Measurements from ENCODE around the gene MGAT4A. TPM values are rescaled to one million over a fixed set of nuclear protein-coding genes. Genes with fewer than 3 reads are reported as not detected.

MGAT4A gene
- total RNA-seq, 4 donors from 2014 or later: 6.4 to 13.8 (median 11.7) TPM

DNA sequence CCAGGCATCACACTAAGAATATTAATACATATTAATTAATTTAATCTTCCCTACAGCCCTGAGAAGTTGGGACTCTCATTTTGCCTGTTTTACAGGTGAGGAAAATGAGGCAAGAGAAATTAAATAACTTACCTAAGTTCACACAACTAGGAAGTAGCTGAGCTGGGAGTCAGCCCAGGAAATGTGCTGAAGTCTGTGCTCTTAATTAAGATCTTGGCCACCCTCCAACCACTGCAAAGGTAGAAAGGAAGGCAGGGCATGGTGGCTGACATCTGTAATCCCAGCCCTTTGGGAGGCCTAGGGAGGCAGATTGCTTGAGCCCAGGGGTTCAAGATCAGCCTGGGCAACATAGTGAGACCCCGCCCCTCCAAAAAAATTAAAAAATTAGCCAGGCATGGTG, 12.9 kb upstream of the MGAT4A start:
- TF ChIP-seq, protein P1, sequence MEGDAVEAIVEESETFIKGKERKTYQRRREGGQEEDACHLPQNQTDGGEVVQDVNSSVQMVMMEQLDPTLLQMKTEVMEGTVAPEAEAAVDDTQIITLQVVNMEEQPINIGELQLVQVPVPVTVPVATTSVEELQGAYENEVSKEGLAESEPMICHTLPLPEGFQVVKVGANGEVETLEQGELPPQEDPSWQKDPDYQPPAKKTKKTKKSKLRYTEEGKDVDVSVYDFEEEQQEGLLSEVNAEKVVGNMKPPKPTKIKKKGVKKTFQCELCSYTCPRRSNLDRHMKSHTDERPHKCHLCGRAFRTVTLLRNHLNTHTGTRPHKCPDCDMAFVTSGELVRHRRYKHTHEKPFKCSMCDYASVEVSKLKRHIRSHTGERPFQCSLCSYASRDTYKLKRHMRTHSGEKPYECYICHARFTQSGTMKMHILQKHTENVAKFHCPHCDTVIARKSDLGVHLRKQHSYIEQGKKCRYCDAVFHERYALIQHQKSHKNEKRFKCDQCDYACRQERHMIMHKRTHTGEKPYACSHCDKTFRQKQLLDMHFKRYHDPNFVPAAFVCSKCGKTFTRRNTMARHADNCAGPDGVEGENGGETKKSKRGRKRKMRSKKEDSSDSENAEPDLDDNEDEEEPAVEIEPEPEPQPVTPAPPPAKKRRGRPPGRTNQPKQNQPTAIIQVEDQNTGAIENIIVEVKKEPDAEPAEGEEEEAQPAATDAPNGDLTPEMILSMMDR (IDR thresholded peaks at IDR 0.05): no peak
- TF ChIP-seq POLR2AphosphoS5 (IDR thresholded peaks at IDR 0.05) (no peak), EP300 (IDR thresholded peaks at IDR 0.05) (no peak)

DNA sequence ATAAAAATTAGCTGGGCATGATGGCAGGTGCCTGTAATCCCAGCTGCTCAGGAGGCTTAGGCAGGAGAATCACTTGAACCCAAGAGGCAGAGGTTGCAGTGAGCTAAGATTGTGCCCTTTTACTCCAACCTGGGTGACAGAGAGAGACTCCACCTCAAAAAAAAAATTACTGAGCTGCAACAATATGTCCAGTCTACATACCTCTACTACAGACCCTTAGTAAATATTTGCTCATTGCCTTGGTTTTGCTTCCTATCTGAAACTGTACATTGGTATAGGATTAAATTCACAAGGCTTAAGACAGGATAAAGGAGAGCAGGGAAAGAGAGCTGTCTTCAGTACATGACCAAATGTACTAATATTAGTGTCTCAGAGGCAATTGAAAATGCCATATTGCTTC, 8.1 kb upstream of the MGAT4A start:
- no peak overlapping the region for H3K4me3 ChIP-seq
- H3K4me1 ChIP-seq: no peaks in the 10 kb centered on the region
- TF ChIP-seq POLR2A (IDR thresholded peaks at IDR 0.05) (no peak), EP300 (IDR thresholded peaks at IDR 0.05) (no peak), POLR2AphosphoS5 (IDR thresholded peaks at IDR 0.05) (no peak)
- TF ChIP-seq, protein P1 (IDR thresholded peaks at IDR 0.05): no peak
- H3K27ac ChIP-seq: no peak overlapping the region
- no peaks in the 10 kb centered on the region for H3K9me3 ChIP-seq
- H3K36me3 ChIP-seq: no peaks in the 10 kb centered on the region
- no peak for DNase-seq (ENCODE audit: low spot score in 2 of 2)
- H3K27me3 ChIP-seq: no peaks in the 10 kb centered on the region

More for the DNA sequence above, 12.9 kb upstream of the MGAT4A start:
- Histone ChIP-seq H3K4me3 (no peak overlapping the region), H3K27ac (no peak overlapping the region), H3K27me3 (no peaks in the 10 kb centered on the region), H3K4me1 (peaks cover 3% of the 10 kb centered on the region), H3K9me3 (no peaks in the 10 kb centered on the region), H3K36me3 (no peaks in the 10 kb centered on the region)
- 85% methylated on average over 1 of the region's 1 CpG for WGBS
- DNase-seq (ENCODE audit: low spot score in 2 of 2): no peak

DNA sequence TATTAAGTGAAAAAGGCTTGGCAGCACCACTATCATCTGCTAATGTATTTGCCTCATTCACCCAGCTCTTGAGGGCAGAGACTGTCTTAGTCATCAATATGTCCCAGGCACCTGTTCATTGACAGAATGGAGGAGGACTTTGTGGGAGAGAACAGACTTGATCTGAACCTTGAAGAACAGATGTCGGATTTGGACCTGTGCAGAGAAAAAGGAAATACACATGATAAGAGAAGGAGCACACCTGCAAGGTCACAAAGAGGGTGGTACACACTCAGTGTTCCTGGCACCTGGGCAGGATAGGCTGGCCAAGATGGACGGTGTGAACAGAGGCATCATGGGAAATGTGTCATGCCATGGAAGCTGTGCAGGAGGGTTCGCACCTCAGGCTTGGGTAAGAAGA, 7.4 kb upstream of the MGAT4A start:
- DNase-seq (ENCODE audit: low spot score in 2 of 2): no peak
- H3K36me3 ChIP-seq: no peaks in the 10 kb centered on the region
- TF ChIP-seq, protein P1 (IDR thresholded peaks at IDR 0.05): no peak
- no peak for TF ChIP-seq EP300 (IDR thresholded peaks at IDR 0.05)
- no peak for TF ChIP-seq POLR2A (IDR thresholded peaks at IDR 0.05)
- TF ChIP-seq POLR2AphosphoS5 (IDR thresholded peaks at IDR 0.05): no peak
- H3K4me1 ChIP-seq: no peaks in the 10 kb centered on the region
- H3K27ac ChIP-seq: no peak overlapping the region
- WGBS: 90% methylated on average over 3 of the region's 3 CpGs
- no peaks in the 10 kb centered on the region for H3K9me3 ChIP-seq
- no peak overlapping the region for H3K4me3 ChIP-seq
- no peaks in the 10 kb centered on the region for H3K27me3 ChIP-seq

DNA sequence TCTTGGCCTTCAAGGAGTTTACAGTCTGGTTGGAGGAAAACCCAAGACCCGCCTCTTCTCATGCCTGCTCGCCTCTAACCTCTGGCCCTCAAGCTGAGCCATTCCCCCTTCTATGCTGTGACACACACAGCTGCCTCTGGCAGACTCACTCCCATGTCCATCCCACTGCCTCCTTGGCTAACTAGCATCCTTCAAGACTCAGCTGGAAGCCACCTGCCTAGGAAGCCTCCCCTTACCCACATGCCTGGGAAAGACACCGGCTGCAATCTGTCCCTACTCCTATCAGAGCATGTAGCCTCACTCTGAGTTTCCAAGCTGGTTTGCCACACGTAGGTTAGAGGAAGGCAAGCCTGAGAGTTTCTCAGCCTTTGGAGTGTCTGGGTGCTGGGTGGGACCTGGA, 6.9 kb upstream of the MGAT4A start:
- no peak for DNase-seq (ENCODE audit: low spot score in 2 of 2)
- no peak overlapping the region for H3K27ac ChIP-seq
- no peaks in the 10 kb centered on the region for H3K36me3 ChIP-seq
- no peak overlapping the region for H3K4me3 ChIP-seq
- no peak for TF ChIP-seq POLR2AphosphoS5 (IDR thresholded peaks at IDR 0.05)
- TF ChIP-seq EP300 (IDR thresholded peaks at IDR 0.05): no peak
- TF ChIP-seq, protein P1 (IDR thresholded peaks at IDR 0.05): no peak
- no peak for TF ChIP-seq POLR2A (IDR thresholded peaks at IDR 0.05)
- no peaks in the 10 kb centered on the region for H3K27me3 ChIP-seq
- 72% methylated on average over 4 of the region's 4 CpGs for WGBS
- no peaks in the 10 kb centered on the region for H3K9me3 ChIP-seq
- H3K4me1 ChIP-seq: no peaks in the 10 kb centered on the region

DNA sequence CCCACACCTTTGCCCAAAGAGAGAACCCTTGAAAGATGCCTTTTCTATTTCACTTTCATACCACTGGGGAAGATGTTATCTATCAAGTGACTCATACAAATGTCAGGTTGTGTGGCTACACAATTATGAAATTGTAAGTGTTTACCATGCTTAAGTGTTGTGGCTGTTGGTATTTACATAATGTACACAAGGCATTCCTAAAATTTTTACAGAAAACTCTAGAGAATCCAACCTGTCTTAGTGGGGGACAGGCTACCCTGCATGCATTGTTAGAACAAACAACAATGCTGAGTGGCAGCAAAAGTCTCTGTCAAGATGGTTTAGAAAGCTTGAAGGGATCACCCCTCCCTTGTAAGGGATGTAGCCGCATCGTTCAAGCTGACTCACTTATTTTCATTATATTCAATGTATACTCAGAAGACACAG, 5.5 kb upstream of the MGAT4A start:
- no peak overlapping the region for H3K4me3 ChIP-seq
- no peaks in the 10 kb centered on the region for H3K27me3 ChIP-seq
- WGBS: 84% methylated on average over 2 of the region's 2 CpGs
- no peak for TF ChIP-seq POLR2AphosphoS5 (IDR thresholded peaks at IDR 0.05)
- TF ChIP-seq POLR2A (IDR thresholded peaks at IDR 0.05): no peak
- no peak for TF ChIP-seq EP300 (IDR thresholded peaks at IDR 0.05)
- TF ChIP-seq, protein P1 (IDR thresholded peaks at IDR 0.05): no peak
- H3K36me3 ChIP-seq: no peaks in the 10 kb centered on the region
- no peak for DNase-seq (ENCODE audit: low spot score in 2 of 2)
- no peaks in the 10 kb centered on the region for H3K9me3 ChIP-seq
- peaks cover 11% of the 10 kb centered on the region for H3K4me1 ChIP-seq
- H3K27ac ChIP-seq: no peak overlapping the region

Measured in suprapubic skin (tissue), 4 donors.